GM12801 (cell line): ENCODE results near the gene FANK1.

Experiments used
- CTCF ChIP-seq: IDR thresholded peaks from one replicate; pipeline ENCODE4 v1.5.1; 2011; ENCODE audit warnings: control low read depth; ENCODE audit not compliant: insufficient read length; ENCODE audit errors: extremely low read depth

FANK1 gene

GRCh38 chr10:125983656-125984055, 87.3 kb downstream of the FANK1 start:
- no peak for TF ChIP-seq CTCF

- TF ChIP-seq CTCF = no peak
Observed at GRCh38 chr10:125984346-125984745, 88.0 kb downstream of the FANK1 start.

GRCh38 chr10:125984865-125985495, 88.6 kb downstream of the FANK1 start:
- no peak for TF ChIP-seq CTCF

- TF ChIP-seq CTCF = no peak
Observed at GRCh38 chr10:125985557-125986240, 89.3 kb downstream of the FANK1 start.

- TF ChIP-seq CTCF = no peak
Observed at GRCh38 chr10:125989791-125990190, 93.4 kb downstream of the FANK1 start.

GRCh38 chr10:125990974-125991373, 94.6 kb downstream of the FANK1 start:
- TF ChIP-seq CTCF = no peak

GRCh38 chr10:125991392-125991791, 95.0 kb downstream of the FANK1 start:
- TF ChIP-seq CTCF = no peak
